ENCODE measurements around the gene CDC34.

Gene CDC34

GRCh38 chr19:543910-544608 is 12.5 kb downstream of the CDC34 start, which contains the start of gene GZMM:
TSS of gene GZMM (plus strand) at chr19:544053. CDS start at chr19:544072, 19 bp downstream.
- Histone ChIP-seq H3K4me3 (ENCODE audit: insufficient read depth, low read depth, low read length, poor library complexity, severe bottlenecking) (peak within 1 kb of the TSS; percentile 52), H3K4me1 (ENCODE audit: control insufficient read depth, insufficient read depth, low read length, poor library complexity, severe bottlenecking) (peaks cover 11% of the 10 kb centered on the region), H3K36me3 (ENCODE audit: control insufficient read depth, insufficient read depth, low read length) (peaks cover 20% of the 10 kb centered on the region), H3K9me3 (ENCODE audit: control insufficient read depth, low read length) (no peaks in the 10 kb centered on the region), H3K27me3 (replicated peaks; ENCODE audit: control insufficient read depth, insufficient read depth, low read length, poor library complexity, severe bottlenecking) (no peaks in the 10 kb centered on the region), H3K27ac (ENCODE audit: insufficient read depth, low read length, poor library complexity, severe bottlenecking) (peak within 1 kb of the TSS; percentile 68)
- DNase-seq: peak; percentile 56 to 71 (median 57)

GRCh38 chr19:547117-547516 is 15.6 kb downstream of the CDC34 start:
- H3K4me1 ChIP-seq (ENCODE audit: control insufficient read depth, insufficient read depth, low read length, poor library complexity, severe bottlenecking): peaks cover 11% of the 10 kb centered on the region
- no peak for DNase-seq
- H3K27ac ChIP-seq (ENCODE audit: insufficient read depth, low read length, poor library complexity, severe bottlenecking): no peak overlapping the region

GRCh38 chr19:547836-548720 is 16.5 kb downstream of the CDC34 start:
- H3K27me3 ChIP-seq (replicated peaks; ENCODE audit: control insufficient read depth, insufficient read depth, low read length, poor library complexity, severe bottlenecking): no peaks in the 10 kb centered on the region
- H3K36me3 ChIP-seq (ENCODE audit: control insufficient read depth, insufficient read depth, low read length): peaks cover 5% of the 10 kb centered on the region
- no peak overlapping the region for H3K4me3 ChIP-seq (ENCODE audit: insufficient read depth, low read depth, low read length, poor library complexity, severe bottlenecking)
- no peak overlapping the region for H3K27ac ChIP-seq (ENCODE audit: insufficient read depth, low read length, poor library complexity, severe bottlenecking)
- H3K4me1 ChIP-seq (ENCODE audit: control insufficient read depth, insufficient read depth, low read length, poor library complexity, severe bottlenecking): peaks cover 11% of the 10 kb centered on the region
- no peaks in the 10 kb centered on the region for H3K9me3 ChIP-seq (ENCODE audit: control insufficient read depth, low read length)
- DNase-seq: no peak

More at GRCh38 chr19:547117-547516, 15.6 kb downstream of the CDC34 start:
- Histone ChIP-seq H3K9me3 (ENCODE audit: control insufficient read depth, low read length) (no peaks in the 10 kb centered on the region), H3K4me3 (ENCODE audit: insufficient read depth, low read depth, low read length, poor library complexity, severe bottlenecking) (no peak overlapping the region), H3K27me3 (replicated peaks; ENCODE audit: control insufficient read depth, insufficient read depth, low read length, poor library complexity, severe bottlenecking) (no peaks in the 10 kb centered on the region), H3K36me3 (ENCODE audit: control insufficient read depth, insufficient read depth, low read length) (peaks cover 5% of the 10 kb centered on the region)

GRCh38 chr19:548886-549830 is 17.6 kb downstream of the CDC34 start:
- peaks cover 5% of the 10 kb centered on the region for H3K36me3 ChIP-seq (ENCODE audit: control insufficient read depth, insufficient read depth, low read length)
- no peaks in the 10 kb centered on the region for H3K27me3 ChIP-seq (replicated peaks; ENCODE audit: control insufficient read depth, insufficient read depth, low read length, poor library complexity, severe bottlenecking)
- H3K4me3 ChIP-seq (ENCODE audit: insufficient read depth, low read depth, low read length, poor library complexity, severe bottlenecking): no peak overlapping the region
- H3K9me3 ChIP-seq (ENCODE audit: control insufficient read depth, low read length): no peaks in the 10 kb centered on the region
- peaks cover 3% of the 10 kb centered on the region for H3K4me1 ChIP-seq (ENCODE audit: control insufficient read depth, insufficient read depth, low read length, poor library complexity, severe bottlenecking)
- no peak overlapping the region for H3K27ac ChIP-seq (ENCODE audit: insufficient read depth, low read length, poor library complexity, severe bottlenecking)
- no peak for DNase-seq

- no peaks in the 10 kb centered on the region for H3K4me1 ChIP-seq (ENCODE audit: control insufficient read depth, insufficient read depth, low read length, poor library complexity, severe bottlenecking)
- no peaks in the 10 kb centered on the region for H3K9me3 ChIP-seq (ENCODE audit: control insufficient read depth, low read length)
- no peaks in the 10 kb centered on the region for H3K27me3 ChIP-seq (replicated peaks; ENCODE audit: control insufficient read depth, insufficient read depth, low read length, poor library complexity, severe bottlenecking)
- no peak overlapping the region for H3K27ac ChIP-seq (ENCODE audit: insufficient read depth, low read length, poor library complexity, severe bottlenecking)
- no peaks in the 10 kb centered on the region for H3K36me3 ChIP-seq (ENCODE audit: control insufficient read depth, insufficient read depth, low read length)
- no peak for DNase-seq
- H3K4me3 ChIP-seq (ENCODE audit: insufficient read depth, low read depth, low read length, poor library complexity, severe bottlenecking): no peak overlapping the region
These were observed 23.3 kb downstream of the CDC34 start for GRCh38 chr19:554817-555216.

GRCh38 chr19:555474-555808 is 23.9 kb downstream of the CDC34 start:
- H3K4me1 ChIP-seq (ENCODE audit: control insufficient read depth, insufficient read depth, low read length, poor library complexity, severe bottlenecking): no peaks in the 10 kb centered on the region
- no peak for DNase-seq
- no peaks in the 10 kb centered on the region for H3K27me3 ChIP-seq (replicated peaks; ENCODE audit: control insufficient read depth, insufficient read depth, low read length, poor library complexity, severe bottlenecking)
- no peaks in the 10 kb centered on the region for H3K36me3 ChIP-seq (ENCODE audit: control insufficient read depth, insufficient read depth, low read length)
- H3K4me3 ChIP-seq (ENCODE audit: insufficient read depth, low read depth, low read length, poor library complexity, severe bottlenecking): no peak overlapping the region
- no peak overlapping the region for H3K27ac ChIP-seq (ENCODE audit: insufficient read depth, low read length, poor library complexity, severe bottlenecking)
- no peaks in the 10 kb centered on the region for H3K9me3 ChIP-seq (ENCODE audit: control insufficient read depth, low read length)

DNA sequence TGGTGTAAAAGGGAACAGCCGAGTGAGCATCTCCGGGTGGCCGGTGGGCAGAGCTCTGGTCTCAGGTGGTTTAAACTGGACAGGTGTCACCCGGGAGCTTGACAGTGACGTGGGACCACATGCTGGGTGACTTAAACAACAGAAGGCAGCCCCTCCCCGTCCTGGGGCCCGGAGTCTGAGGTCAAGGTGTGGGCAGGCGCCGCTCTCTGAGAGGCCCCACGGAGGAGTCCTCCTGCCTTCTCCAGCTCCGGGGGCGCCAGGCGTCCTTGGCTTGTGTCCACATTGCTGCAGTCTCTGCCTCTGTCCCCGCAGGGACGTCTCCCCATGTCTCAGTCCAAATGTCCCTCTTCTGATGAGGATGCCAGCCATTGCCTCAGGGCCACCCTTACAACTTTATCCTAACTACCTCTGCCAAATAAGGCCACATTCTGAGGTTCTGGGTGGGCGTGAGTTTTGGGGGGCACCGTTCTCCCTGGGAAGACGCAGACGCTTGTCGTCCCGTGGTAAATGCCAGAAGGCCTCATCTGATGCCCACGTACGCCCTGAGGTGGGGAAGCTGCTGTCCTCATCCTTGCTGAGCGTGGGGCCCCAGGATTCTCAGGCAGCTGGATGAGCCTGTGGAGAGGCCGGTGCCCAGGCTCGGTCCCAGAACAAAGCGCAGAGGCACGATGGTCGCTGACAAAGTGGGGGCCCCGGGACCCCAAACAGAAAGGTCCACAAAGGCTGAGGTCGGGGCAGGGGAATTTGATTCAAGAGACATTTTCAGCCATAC is 25.2 kb downstream of the CDC34 start:
- no peaks in the 10 kb centered on the region for H3K4me1 ChIP-seq (ENCODE audit: control insufficient read depth, insufficient read depth, low read length, poor library complexity, severe bottlenecking)
- no peak overlapping the region for H3K4me3 ChIP-seq (ENCODE audit: insufficient read depth, low read depth, low read length, poor library complexity, severe bottlenecking)
- H3K36me3 ChIP-seq (ENCODE audit: control insufficient read depth, insufficient read depth, low read length): no peaks in the 10 kb centered on the region
- H3K27me3 ChIP-seq (replicated peaks; ENCODE audit: control insufficient read depth, insufficient read depth, low read length, poor library complexity, severe bottlenecking): no peaks in the 10 kb centered on the region
- H3K9me3 ChIP-seq (ENCODE audit: control insufficient read depth, low read length): no peaks in the 10 kb centered on the region
- DNase-seq: no peak
- no peak overlapping the region for H3K27ac ChIP-seq (ENCODE audit: insufficient read depth, low read length, poor library complexity, severe bottlenecking)

DNA sequence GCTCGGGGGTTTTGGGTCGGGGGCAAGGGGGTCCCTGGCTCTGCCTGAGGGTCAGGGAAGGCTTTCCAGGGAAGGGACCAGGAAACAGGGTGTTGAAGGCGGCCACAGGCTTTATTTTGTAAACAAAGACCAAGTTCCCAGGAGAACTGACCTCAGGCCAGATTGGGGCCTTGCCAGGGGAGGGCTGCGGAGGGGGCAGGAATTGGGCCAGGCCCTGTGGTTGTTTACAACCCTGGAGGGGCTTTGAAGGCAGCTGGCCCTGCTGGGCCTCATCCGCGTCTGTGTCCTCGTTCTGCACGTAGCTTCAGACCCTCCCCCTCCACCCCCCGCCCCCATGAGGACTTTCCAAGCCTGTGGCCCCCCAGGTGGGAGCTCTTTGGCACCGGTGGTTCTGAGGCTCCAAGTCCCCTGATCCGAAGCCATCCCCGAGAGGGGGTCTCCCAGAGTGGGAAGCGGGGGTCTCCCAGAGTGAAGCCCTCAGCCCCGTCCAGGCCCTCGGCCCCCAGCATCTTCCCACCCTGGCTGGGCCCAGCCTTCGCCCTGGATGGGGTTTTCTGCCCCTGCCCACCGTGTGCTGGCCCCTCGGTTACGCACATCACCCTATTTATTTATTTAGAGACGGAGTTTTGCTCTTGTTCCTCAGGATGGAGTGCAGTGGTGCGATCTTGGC is 27.3 kb downstream of the CDC34 start:
- H3K36me3 ChIP-seq (ENCODE audit: control insufficient read depth, insufficient read depth, low read length): no peaks in the 10 kb centered on the region
- no peak for DNase-seq
- no peak overlapping the region for H3K4me3 ChIP-seq (ENCODE audit: insufficient read depth, low read depth, low read length, poor library complexity, severe bottlenecking)
- H3K4me1 ChIP-seq (ENCODE audit: control insufficient read depth, insufficient read depth, low read length, poor library complexity, severe bottlenecking): no peaks in the 10 kb centered on the region
- H3K9me3 ChIP-seq (ENCODE audit: control insufficient read depth, low read length): no peaks in the 10 kb centered on the region
- no peaks in the 10 kb centered on the region for H3K27me3 ChIP-seq (replicated peaks; ENCODE audit: control insufficient read depth, insufficient read depth, low read length, poor library complexity, severe bottlenecking)
- no peak overlapping the region for H3K27ac ChIP-seq (ENCODE audit: insufficient read depth, low read length, poor library complexity, severe bottlenecking)

GRCh38 chr19:560121-560520 is 28.6 kb downstream of the CDC34 start:
- no peaks in the 10 kb centered on the region for H3K27me3 ChIP-seq (replicated peaks; ENCODE audit: control insufficient read depth, insufficient read depth, low read length, poor library complexity, severe bottlenecking)
- H3K4me1 ChIP-seq (ENCODE audit: control insufficient read depth, insufficient read depth, low read length, poor library complexity, severe bottlenecking): no peaks in the 10 kb centered on the region
- no peaks in the 10 kb centered on the region for H3K9me3 ChIP-seq (ENCODE audit: control insufficient read depth, low read length)
- H3K27ac ChIP-seq (ENCODE audit: insufficient read depth, low read length, poor library complexity, severe bottlenecking): no peak overlapping the region
- no peak overlapping the region for H3K4me3 ChIP-seq (ENCODE audit: insufficient read depth, low read depth, low read length, poor library complexity, severe bottlenecking)
- DNase-seq: no peak
- no peaks in the 10 kb centered on the region for H3K36me3 ChIP-seq (ENCODE audit: control insufficient read depth, insufficient read depth, low read length)
